Fibroblast of pulmonary artery (primary cell): Measurements from ENCODE around the gene NFATC1.

Experiments
- DNase-seq: peaks from one replicate; pipeline ENCODE4 v3.0.0-alpha.2; 2010; ENCODE audit warnings: low read depth
- H3K4me3 ChIP-seq: replicated peaks from 2 replicates; pipeline ENCODE4 v1.5.1; 2011; ENCODE audit warnings: low read depth, mild to moderate bottlenecking, control low read depth, low read length, moderate library complexity
- CTCF ChIP-seq: IDR thresholded peaks from 2 replicates; pipeline ENCODE4 v1.5.1; 2011; ENCODE audit warnings: mild to moderate bottlenecking, control low read depth, low read length, inconsistent platforms; ENCODE audit errors: missing control alignments

NFATC1 gene

GRCh38 chr18:79548621-79548985, 152.9 kb downstream of the NFATC1 start:
- H3K4me3 ChIP-seq = no peak overlapping the region
- TF ChIP-seq CTCF = no peak

GRCh38 chr18:79548986-79549637, 153.4 kb downstream of the NFATC1 start:
- H3K4me3 ChIP-seq = no peak overlapping the region
- no peak for TF ChIP-seq CTCF
- no peak for DNase-seq

More at GRCh38 chr18:79548621-79548985, 152.9 kb downstream of the NFATC1 start:
- DNase-seq = no peak

GRCh38 chr18:79549638-79550000, 153.9 kb downstream of the NFATC1 start:
- no peak overlapping the region for H3K4me3 ChIP-seq
- DNase-seq = no peak
- no peak for TF ChIP-seq CTCF

- no peak overlapping the region for H3K4me3 ChIP-seq
- no peak for DNase-seq
- TF ChIP-seq CTCF = no peak
Observed at GRCh38 chr18:79552140-79552631, 156.5 kb downstream of the NFATC1 start.

- no peak overlapping the region for H3K4me3 ChIP-seq
- no peak for DNase-seq
- TF ChIP-seq CTCF = no peak
Observed at GRCh38 chr18:79552696-79553095, 157.0 kb downstream of the NFATC1 start.

GRCh38 chr18:79553154-79553553, 157.4 kb downstream of the NFATC1 start:
- no peak for TF ChIP-seq CTCF
- H3K4me3 ChIP-seq = no peak overlapping the region
- no peak for DNase-seq

- TF ChIP-seq CTCF = no peak
- no peak for DNase-seq
- H3K4me3 ChIP-seq = no peak overlapping the region
Observed at GRCh38 chr18:79553696-79554095, 158.0 kb downstream of the NFATC1 start.
